ENCODE results near the gene DEPDC4.
A peak's percentile ranks its signal among the peaks of the same experiment; 100 is the strongest.
"Not testable (repeated sequence)": the region's sequence is repeated elsewhere in the genome, so short reads cannot be mapped to it uniquely, and the experiment has no call there.

Gene DEPDC4

GRCh38 chr12:100274291-100274690 is 7.4 kb upstream of the DEPDC4 start:
- H3K36me3 Mint-ChIP-seq (ENCODE audit: low read depth) = peaks cover 5% of the 10 kb centered on the region
- peaks cover 35% of the 10 kb centered on the region for H3K4me1 Mint-ChIP-seq (ENCODE audit: low read depth)
- H3K27ac Mint-ChIP-seq = no peak overlapping the region
- no peaks in the 10 kb centered on the region for H3K9me3 Mint-ChIP-seq
- intact Hi-C loops (cut with micrococcal nuclease) = no loop called here
- H3K4me3 Mint-ChIP-seq = no peak overlapping the region
- no peaks in the 10 kb centered on the region for H3K27me3 Mint-ChIP-seq

GRCh38 chr12:100273782-100274181 is 6.9 kb upstream of the DEPDC4 start:
- H3K27ac Mint-ChIP-seq = no peak overlapping the region
- H3K27me3 Mint-ChIP-seq = no peaks in the 10 kb centered on the region
- H3K4me3 Mint-ChIP-seq = no peak overlapping the region
- H3K9me3 Mint-ChIP-seq = no peaks in the 10 kb centered on the region
- intact Hi-C loops (cut with micrococcal nuclease) = no loop called here
- H3K36me3 Mint-ChIP-seq (ENCODE audit: low read depth) = peaks cover 5% of the 10 kb centered on the region
- peaks cover 35% of the 10 kb centered on the region for H3K4me1 Mint-ChIP-seq (ENCODE audit: low read depth)

GRCh38 chr12:100268835-100269564 is 2.1 kb upstream of the DEPDC4 start:
- intact Hi-C loops (cut with micrococcal nuclease) = loop anchor here (5.0 kb wide), 1 partner anchor 303 kb away; the partner anchor contains the start of gene GAS2L3
- Mint-ChIP-seq H3K27me3 (no peaks in the 10 kb centered on the region), H3K36me3 (ENCODE audit: low read depth) (peaks cover 14% of the 10 kb centered on the region), H3K4me1 (ENCODE audit: low read depth) (peaks cover 40% of the 10 kb centered on the region), H3K9me3 (no peaks in the 10 kb centered on the region), H3K4me3 (peak overlapping the region; percentile 63), H3K27ac (peak overlapping the region; percentile 73)

- Mint-ChIP-seq H3K9me3 (no peaks in the 10 kb centered on the region), H3K4me1 (ENCODE audit: low read depth) (peaks cover 29% of the 10 kb centered on the region), H3K36me3 (ENCODE audit: low read depth) (peaks cover 14% of the 10 kb centered on the region), H3K4me3 (peak overlapping the region; percentile 99), H3K27ac (peak overlapping the region; percentile 96), H3K27me3 (no peaks in the 10 kb centered on the region)
- intact Hi-C loops (cut with micrococcal nuclease) = loop anchor here (2.0 to 5.0 kb wide), 3 partner anchors 67 to 305 kb away; partner anchors contain the start of genes ACTR6, BLTP3B and GAS2L3
These were observed 863 bp upstream of the DEPDC4 start for GRCh38 chr12:100267603-100268281.

GRCh38 chr12:100266585-100266834 is 369 bp downstream of the DEPDC4 start:
- Mint-ChIP-seq H3K36me3 (ENCODE audit: low read depth) (peaks cover 14% of the 10 kb centered on the region), H3K4me3 (peak overlapping the region; percentile 99), H3K27ac (peak overlapping the region; percentile 96), H3K27me3 (no peaks in the 10 kb centered on the region), H3K4me1 (ENCODE audit: low read depth) (peaks cover 22% of the 10 kb centered on the region), H3K9me3 (no peaks in the 10 kb centered on the region)
- intact Hi-C loops (cut with micrococcal nuclease) = loop anchor here (2.0 to 5.0 kb wide), 3 partner anchors 66 to 306 kb away; partner anchors contain the start of genes ACTR6, BLTP3B and GAS2L3

GRCh38 chr12:100265732-100266584 is 921 bp downstream of the DEPDC4 start:
- peaks cover 14% of the 10 kb centered on the region for H3K36me3 Mint-ChIP-seq (ENCODE audit: low read depth)
- no peaks in the 10 kb centered on the region for H3K27me3 Mint-ChIP-seq
- H3K27ac Mint-ChIP-seq = peak overlapping the region; percentile 96
- intact Hi-C loops (cut with micrococcal nuclease) = loop anchor here (2.0 to 5.0 kb wide), 3 partner anchors 65 to 306 kb away; partner anchors contain the start of genes ACTR6, BLTP3B and GAS2L3
- H3K4me3 Mint-ChIP-seq = peak overlapping the region; percentile 99
- peaks cover 20% of the 10 kb centered on the region for H3K4me1 Mint-ChIP-seq (ENCODE audit: low read depth)
- H3K9me3 Mint-ChIP-seq = no peaks in the 10 kb centered on the region

GRCh38 chr12:100265107-100265506 is 1.8 kb downstream of the DEPDC4 start:
- Mint-ChIP-seq H3K36me3 (ENCODE audit: low read depth) (peaks cover 14% of the 10 kb centered on the region), H3K4me1 (ENCODE audit: low read depth) (peaks cover 20% of the 10 kb centered on the region)
- H3K27ac Mint-ChIP-seq, H3K27me3 Mint-ChIP-seq, H3K9me3 Mint-ChIP-seq, H3K4me3 Mint-ChIP-seq: not testable (repeated sequence)
- intact Hi-C loops (cut with micrococcal nuclease) = loop anchor here (5.0 kb wide), 1 partner anchor 307 kb away; the partner anchor contains the start of gene GAS2L3

GRCh38 chr12:100263131-100263530 is 3.7 kb downstream of the DEPDC4 start:
- peaks cover 5% of the 10 kb centered on the region for H3K4me1 Mint-ChIP-seq (ENCODE audit: low read depth)
- H3K27ac Mint-ChIP-seq = no peak overlapping the region
- no peak overlapping the region for H3K4me3 Mint-ChIP-seq
- H3K9me3 Mint-ChIP-seq = no peaks in the 10 kb centered on the region
- intact Hi-C loops (cut with micrococcal nuclease) = no loop called here
- no peaks in the 10 kb centered on the region for H3K27me3 Mint-ChIP-seq
- H3K36me3 Mint-ChIP-seq (ENCODE audit: low read depth) = peaks cover 14% of the 10 kb centered on the region

- Mint-ChIP-seq H3K27me3 (no peaks in the 10 kb centered on the region), H3K4me1 (ENCODE audit: low read depth) (no peaks in the 10 kb centered on the region), H3K36me3 (ENCODE audit: low read depth) (no peaks in the 10 kb centered on the region)
These were observed 8.8 kb downstream of the DEPDC4 start for GRCh38 chr12:100258127-100258526.

GRCh38 chr12:100254876-100255275 is 12.0 kb downstream of the DEPDC4 start:
- Mint-ChIP-seq H3K4me3 (no peak overlapping the region), H3K9me3 (no peaks in the 10 kb centered on the region), H3K27ac (peak overlapping the region; percentile 12), H3K36me3 (ENCODE audit: low read depth) (no peaks in the 10 kb centered on the region), H3K4me1 (ENCODE audit: low read depth) (peaks cover 8% of the 10 kb centered on the region), H3K27me3 (no peaks in the 10 kb centered on the region)
- intact Hi-C loops (cut with micrococcal nuclease) = no loop called here

More at GRCh38 chr12:100258127-100258526, 8.8 kb downstream of the DEPDC4 start:
- no peak overlapping the region for H3K4me3 Mint-ChIP-seq
- intact Hi-C loops (cut with micrococcal nuclease) = no loop called here
- H3K9me3 Mint-ChIP-seq = no peaks in the 10 kb centered on the region
- H3K27ac Mint-ChIP-seq = no peak overlapping the region

- Mint-ChIP-seq H3K4me1 (ENCODE audit: low read depth) (peaks cover 13% of the 10 kb centered on the region), H3K36me3 (ENCODE audit: low read depth) (no peaks in the 10 kb centered on the region), H3K4me3 (no peak overlapping the region), H3K27ac (no peak overlapping the region), H3K27me3 (no peaks in the 10 kb centered on the region), H3K9me3 (no peaks in the 10 kb centered on the region)
- intact Hi-C loops (cut with micrococcal nuclease) = no loop called here
These were observed 13.4 kb downstream of the DEPDC4 start for GRCh38 chr12:100253437-100253836.

GRCh38 chr12:100251917-100252316 is 15.0 kb downstream of the DEPDC4 start:
- H3K36me3 Mint-ChIP-seq (ENCODE audit: low read depth) = no peaks in the 10 kb centered on the region
- H3K27me3 Mint-ChIP-seq = no peaks in the 10 kb centered on the region
- no peak overlapping the region for H3K27ac Mint-ChIP-seq

GRCh38 chr12:100249941-100250340 is 16.9 kb downstream of the DEPDC4 start:
- H3K36me3 Mint-ChIP-seq (ENCODE audit: low read depth) = no peaks in the 10 kb centered on the region
- H3K9me3 Mint-ChIP-seq = no peaks in the 10 kb centered on the region
- intact Hi-C loops (cut with micrococcal nuclease) = no loop called here
- H3K4me3 Mint-ChIP-seq = no peak overlapping the region
- H3K27me3 Mint-ChIP-seq = no peaks in the 10 kb centered on the region
- no peak overlapping the region for H3K27ac Mint-ChIP-seq
- peaks cover 18% of the 10 kb centered on the region for H3K4me1 Mint-ChIP-seq (ENCODE audit: low read depth)

More at GRCh38 chr12:100251917-100252316, 15.0 kb downstream of the DEPDC4 start:
- no peaks in the 10 kb centered on the region for H3K9me3 Mint-ChIP-seq
- peaks cover 13% of the 10 kb centered on the region for H3K4me1 Mint-ChIP-seq (ENCODE audit: low read depth)
- intact Hi-C loops (cut with micrococcal nuclease) = no loop called here
- no peak overlapping the region for H3K4me3 Mint-ChIP-seq

GRCh38 chr12:100248886-100249285 is 18.0 kb downstream of the DEPDC4 start:
- Mint-ChIP-seq H3K4me1 (ENCODE audit: low read depth) (peaks cover 18% of the 10 kb centered on the region), H3K36me3 (ENCODE audit: low read depth) (no peaks in the 10 kb centered on the region), H3K27me3 (no peaks in the 10 kb centered on the region), H3K4me3 (no peak overlapping the region), H3K9me3 (no peaks in the 10 kb centered on the region), H3K27ac (no peak overlapping the region)
- intact Hi-C loops (cut with micrococcal nuclease) = no loop called here

Data from dendritic cell treated with granulocyte-macrophage colony-stimulating factor and Interleukin-4, amounts not matched to agents 40 ng/mL and 50 ng/mL, for 4 days (primary cell).